ENCODE results near the gene ADGRG6. TPM values are rescaled to one million over a fixed set of nuclear protein-coding genes. Genes with fewer than 3 reads are reported as not detected.

ADGRG6 gene
- total and polyA plus RNA-seq, 9 of the 15 experiments (the other 6 are each of a cell fraction or from before 2014, with no cell fraction given): under 0.01 to 0.11 (median 0.05) TPM; not detected in 5

GRCh38 chr6:142339113-142339512 lies 37.3 kb downstream of the ADGRG6 start:
- CTCF ChIA-PET (ENCODE audit: low intra/inter-chr PET ratio): no interaction called here
- POLR2A ChIA-PET: no interaction called here
- no peaks in the 10 kb centered on the region for H3K79me2 ChIP-seq (ENCODE audit: control insufficient read depth, insufficient read depth, low read length)

More at GRCh38 chr6:142339113-142339512, 37.3 kb downstream of the ADGRG6 start:
- TF ChIP-seq ZBTB1 (CRISPR knock-in tag; IDR thresholded peaks at IDR 0.05; ENCODE audit: borderline replicate concordance, low read depth) (no peak), HCFC1 (IDR thresholded peaks at IDR 0.05; ENCODE audit: low read depth, low read length) (no peak), ZBTB34 (CRISPR knock-in tag; IDR thresholded peaks at IDR 0.05) (no peak), LEF1 (IDR thresholded peaks at IDR 0.05) (no peak), SRSF9 (IDR thresholded peaks at IDR 0.05; ENCODE audit: borderline replicate concordance, low read depth, low read length) (no peak), CBX1 (IDR thresholded peaks at IDR 0.05; ENCODE audit: low read depth) (no peak), PATZ1 (CRISPR knock-in tag; IDR thresholded peaks at IDR 0.05; ENCODE audit: borderline replicate concordance) (no peak), ZNF197 (CRISPR knock-in tag; IDR thresholded peaks at IDR 0.05; ENCODE audit: low read depth) (no peak)
- Histone ChIP-seq H3K9me3 (replicated peaks; ENCODE audit: control insufficient read depth, insufficient read depth, low read depth, low read length) (no peaks in the 10 kb centered on the region), H2AFZ (ENCODE audit: low read depth, low read length) (no peak overlapping the region), H3K27ac (ENCODE audit: extremely low read depth, low read depth, low read length) (no peak overlapping the region), H4K20me1 (replicated peaks; ENCODE audit: control insufficient read depth, insufficient read depth, low read length) (no peaks in the 10 kb centered on the region), H3K27me3 (ENCODE audit: control insufficient read depth in 2 of 2, insufficient read depth in 2 of 2, low read length in 2 of 2) (no peaks in the 10 kb centered on the region), H3K9ac (ENCODE audit: insufficient read depth in 1 of 2, low read depth in 2 of 2, low read length in 2 of 2) (no peak overlapping the region), H3K36me3 (ENCODE audit: control insufficient read depth, insufficient read depth, low read length) (no peaks in the 10 kb centered on the region), H3K4me1 (replicated peaks in 1 of 2; ENCODE audit: control insufficient read depth in 2 of 2, insufficient read depth in 2 of 2, low read length in 2 of 2) (no peaks in the 10 kb centered on the region), H3K4me2 (ENCODE audit: insufficient read depth, low read length) (no peak overlapping the region), H3K9me1 (ENCODE audit: control insufficient read depth, insufficient read depth, low read length) (no peaks in the 10 kb centered on the region), H3K4me3 (no peak overlapping the region)
- 0% methylated on average over 2 of the region's 2 CpGs for WGBS (ENCODE audit: insufficient coverage, low coverage, missing lambda C conversion rate)
- in situ Hi-C loops (cut with MboI): no loop called here
- FAIRE-seq (no peak), DNase-seq (ENCODE audit: extremely low read depth in 1 of 4, low spot score in 3 of 4) (no peak), ATAC-seq (no peak)
- intact Hi-C loops (cut with micrococcal nuclease): no loop called here
- BruUV-seq (replicated peaks): no TSS peak
